ENCODE results near the gene PHKA1. TPM values are rescaled to one million over a fixed set of nuclear protein-coding genes. Genes with fewer than 3 reads are reported as not detected.

Gene PHKA1
- total RNA-seq, 1 experiment from 2014 or later, result 15.3 TPM

DNA sequence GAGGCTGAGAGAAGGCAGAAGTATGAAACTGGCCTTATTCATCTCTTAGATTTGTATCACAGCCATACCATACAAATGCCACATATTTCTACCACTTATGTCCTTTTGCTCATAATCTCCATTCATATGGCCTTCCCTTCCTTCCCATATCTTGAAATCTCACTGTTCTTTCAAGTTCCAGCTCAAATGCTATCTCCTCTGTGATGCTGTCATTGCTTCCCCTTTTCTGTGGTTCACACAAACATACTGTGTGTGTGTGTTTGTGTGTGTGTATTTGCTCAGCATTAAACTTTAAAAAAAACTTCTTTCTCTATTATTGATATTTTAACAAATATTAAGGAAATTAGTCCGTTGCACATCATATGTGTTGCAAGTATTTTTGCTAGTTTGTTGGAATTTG lies 26.7 kb downstream of the PHKA1 start:
- H3K4me3 ChIP-seq (replicated peaks in 1 of 2; ENCODE audit: low read depth in 1 of 2, low read length in 2 of 2), result no peak overlapping the region
- no peaks in the 10 kb centered on the region for H3K9me2 ChIP-seq (ENCODE audit: insufficient read depth)
- no TSS peak for BruUV-seq (replicated peaks)
- no peak for DNase-seq (ENCODE audit: low read depth, low spot score)
- no peak for ATAC-seq
- H4K20me1 ChIP-seq (ENCODE audit: insufficient read depth), result no peaks in the 10 kb centered on the region
- H3K9ac ChIP-seq (ENCODE audit: low read length), result no peak overlapping the region
- no peak overlapping the region for H2AFZ ChIP-seq (ENCODE audit: low read depth, low read length, poor library complexity, severe bottlenecking)
- RAD21 ChIA-PET (ENCODE audit: low non-redundant PET in 1 of 2, low total read pairs in 2 of 2, uncharacterized antibody in 2 of 2, unreplicated experiment in 2 of 2), result no interaction called here
- TF ChIP-seq, protein P1, sequence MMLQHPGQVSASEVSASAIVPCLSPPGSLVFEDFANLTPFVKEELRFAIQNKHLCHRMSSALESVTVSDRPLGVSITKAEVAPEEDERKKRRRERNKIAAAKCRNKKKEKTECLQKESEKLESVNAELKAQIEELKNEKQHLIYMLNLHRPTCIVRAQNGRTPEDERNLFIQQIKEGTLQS (IDR thresholded peaks at IDR 0.05), result no peak
- TF ChIP-seq FOSL1 (IDR thresholded peaks at IDR 0.05; ENCODE audit: low read depth), result no peak
- no peak for TF ChIP-seq YY1 (IDR thresholded peaks at IDR 0.05; ENCODE audit: extremely low read depth, insufficient replicate concordance, low read depth, low read length)
- no peak for TF ChIP-seq JUND (IDR thresholded peaks at IDR 0.05)
- TF ChIP-seq, protein P2, sequence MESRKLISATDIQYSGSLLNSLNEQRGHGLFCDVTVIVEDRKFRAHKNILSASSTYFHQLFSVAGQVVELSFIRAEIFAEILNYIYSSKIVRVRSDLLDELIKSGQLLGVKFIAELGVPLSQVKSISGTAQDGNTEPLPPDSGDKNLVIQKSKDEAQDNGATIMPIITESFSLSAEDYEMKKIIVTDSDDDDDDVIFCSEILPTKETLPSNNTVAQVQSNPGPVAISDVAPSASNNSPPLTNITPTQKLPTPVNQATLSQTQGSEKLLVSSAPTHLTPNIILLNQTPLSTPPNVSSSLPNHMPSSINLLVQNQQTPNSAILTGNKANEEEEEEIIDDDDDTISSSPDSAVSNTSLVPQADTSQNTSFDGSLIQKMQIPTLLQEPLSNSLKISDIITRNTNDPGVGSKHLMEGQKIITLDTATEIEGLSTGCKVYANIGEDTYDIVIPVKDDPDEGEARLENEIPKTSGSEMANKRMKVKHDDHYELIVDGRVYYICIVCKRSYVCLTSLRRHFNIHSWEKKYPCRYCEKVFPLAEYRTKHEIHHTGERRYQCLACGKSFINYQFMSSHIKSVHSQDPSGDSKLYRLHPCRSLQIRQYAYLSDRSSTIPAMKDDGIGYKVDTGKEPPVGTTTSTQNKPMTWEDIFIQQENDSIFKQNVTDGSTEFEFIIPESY (IDR thresholded peaks at IDR 0.05; ENCODE audit: extremely low read depth, insufficient replicate concordance, low read length), result no peak
- no peak for TF ChIP-seq ZNF274 (IDR thresholded peaks at IDR 0.05; ENCODE audit: low read depth, low read length)
- TF ChIP-seq, protein P3, sequence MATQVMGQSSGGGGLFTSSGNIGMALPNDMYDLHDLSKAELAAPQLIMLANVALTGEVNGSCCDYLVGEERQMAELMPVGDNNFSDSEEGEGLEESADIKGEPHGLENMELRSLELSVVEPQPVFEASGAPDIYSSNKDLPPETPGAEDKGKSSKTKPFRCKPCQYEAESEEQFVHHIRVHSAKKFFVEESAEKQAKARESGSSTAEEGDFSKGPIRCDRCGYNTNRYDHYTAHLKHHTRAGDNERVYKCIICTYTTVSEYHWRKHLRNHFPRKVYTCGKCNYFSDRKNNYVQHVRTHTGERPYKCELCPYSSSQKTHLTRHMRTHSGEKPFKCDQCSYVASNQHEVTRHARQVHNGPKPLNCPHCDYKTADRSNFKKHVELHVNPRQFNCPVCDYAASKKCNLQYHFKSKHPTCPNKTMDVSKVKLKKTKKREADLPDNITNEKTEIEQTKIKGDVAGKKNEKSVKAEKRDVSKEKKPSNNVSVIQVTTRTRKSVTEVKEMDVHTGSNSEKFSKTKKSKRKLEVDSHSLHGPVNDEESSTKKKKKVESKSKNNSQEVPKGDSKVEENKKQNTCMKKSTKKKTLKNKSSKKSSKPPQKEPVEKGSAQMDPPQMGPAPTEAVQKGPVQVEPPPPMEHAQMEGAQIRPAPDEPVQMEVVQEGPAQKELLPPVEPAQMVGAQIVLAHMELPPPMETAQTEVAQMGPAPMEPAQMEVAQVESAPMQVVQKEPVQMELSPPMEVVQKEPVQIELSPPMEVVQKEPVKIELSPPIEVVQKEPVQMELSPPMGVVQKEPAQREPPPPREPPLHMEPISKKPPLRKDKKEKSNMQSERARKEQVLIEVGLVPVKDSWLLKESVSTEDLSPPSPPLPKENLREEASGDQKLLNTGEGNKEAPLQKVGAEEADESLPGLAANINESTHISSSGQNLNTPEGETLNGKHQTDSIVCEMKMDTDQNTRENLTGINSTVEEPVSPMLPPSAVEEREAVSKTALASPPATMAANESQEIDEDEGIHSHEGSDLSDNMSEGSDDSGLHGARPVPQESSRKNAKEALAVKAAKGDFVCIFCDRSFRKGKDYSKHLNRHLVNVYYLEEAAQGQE (IDR thresholded peaks at IDR 0.05; ENCODE audit: low read depth), result no peak
- TF ChIP-seq SIN3A (IDR thresholded peaks at IDR 0.05; ENCODE audit: low read depth), result no peak
- TF ChIP-seq SRF (IDR thresholded peaks at IDR 0.05; ENCODE audit: low read depth), result no peak
- TF ChIP-seq, protein P4, sequence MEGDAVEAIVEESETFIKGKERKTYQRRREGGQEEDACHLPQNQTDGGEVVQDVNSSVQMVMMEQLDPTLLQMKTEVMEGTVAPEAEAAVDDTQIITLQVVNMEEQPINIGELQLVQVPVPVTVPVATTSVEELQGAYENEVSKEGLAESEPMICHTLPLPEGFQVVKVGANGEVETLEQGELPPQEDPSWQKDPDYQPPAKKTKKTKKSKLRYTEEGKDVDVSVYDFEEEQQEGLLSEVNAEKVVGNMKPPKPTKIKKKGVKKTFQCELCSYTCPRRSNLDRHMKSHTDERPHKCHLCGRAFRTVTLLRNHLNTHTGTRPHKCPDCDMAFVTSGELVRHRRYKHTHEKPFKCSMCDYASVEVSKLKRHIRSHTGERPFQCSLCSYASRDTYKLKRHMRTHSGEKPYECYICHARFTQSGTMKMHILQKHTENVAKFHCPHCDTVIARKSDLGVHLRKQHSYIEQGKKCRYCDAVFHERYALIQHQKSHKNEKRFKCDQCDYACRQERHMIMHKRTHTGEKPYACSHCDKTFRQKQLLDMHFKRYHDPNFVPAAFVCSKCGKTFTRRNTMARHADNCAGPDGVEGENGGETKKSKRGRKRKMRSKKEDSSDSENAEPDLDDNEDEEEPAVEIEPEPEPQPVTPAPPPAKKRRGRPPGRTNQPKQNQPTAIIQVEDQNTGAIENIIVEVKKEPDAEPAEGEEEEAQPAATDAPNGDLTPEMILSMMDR (IDR thresholded peaks at IDR 0.05 in 2 of 3, conservative IDR thresholded peaks at IDR 0.05 in 1 of 3; ENCODE audit: borderline replicate concordance in 1 of 3, insufficient read depth in 1 of 3, low read depth in 2 of 3, low read length in 2 of 3), result no peak
- TF ChIP-seq EZH2 (IDR thresholded peaks at IDR 0.05), result no peak
- TF ChIP-seq CEBPB (IDR thresholded peaks at IDR 0.05; ENCODE audit: low read depth), result no peak
- no peak for TF ChIP-seq EZH2phosphoT487 (IDR thresholded peaks at IDR 0.05; ENCODE audit: borderline replicate concordance)
- no peak for TF ChIP-seq ZFX (IDR thresholded peaks at IDR 0.05)
- TF ChIP-seq RAD21 (IDR thresholded peaks at IDR 0.05; ENCODE audit: low read depth), result no peak
- TF ChIP-seq, protein P5, sequence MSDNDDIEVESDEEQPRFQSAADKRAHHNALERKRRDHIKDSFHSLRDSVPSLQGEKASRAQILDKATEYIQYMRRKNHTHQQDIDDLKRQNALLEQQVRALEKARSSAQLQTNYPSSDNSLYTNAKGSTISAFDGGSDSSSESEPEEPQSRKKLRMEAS (IDR thresholded peaks at IDR 0.05), result no peak
- TF ChIP-seq CBX3 (IDR thresholded peaks at IDR 0.05; ENCODE audit: low read depth), result no peak
- no peak for TF ChIP-seq SP1 (IDR thresholded peaks at IDR 0.05; ENCODE audit: low read depth)
- TF ChIP-seq TCF7L2 (IDR thresholded peaks at IDR 0.05; ENCODE audit: borderline replicate concordance, extremely low read depth, insufficient read depth, insufficient read length), result no peak
- TF ChIP-seq POLR2AphosphoS5 (IDR thresholded peaks at IDR 0.05; ENCODE audit: low read depth, low read length), result no peak
- CTCF ChIA-PET, result no interaction called here
- no peaks in the 10 kb centered on the region for H3K36me3 ChIP-seq (ENCODE audit: control insufficient read depth in 1 of 2, insufficient read depth in 2 of 2, low read length in 2 of 2)
- POLR2A ChIA-PET, result no interaction called here
- intact Hi-C loops (cut with micrococcal nuclease), result loop anchor here (2.0 kb wide), 1 partner anchor 67 kb away; no protein-coding TSS in a partner anchor
- no peak overlapping the region for H3K27ac ChIP-seq (ENCODE audit: low read depth, low read length)
- peaks cover 10 to 34% of the 10 kb centered on the region in 2 experiments for H3K4me1 ChIP-seq (ENCODE audit: control insufficient read depth in 1 of 2, insufficient read depth in 2 of 2, low read length in 2 of 2)
- H3K9me3 ChIP-seq (ENCODE audit: control insufficient read depth in 1 of 2, insufficient read depth in 1 of 2, low read depth in 1 of 2, low read length in 2 of 2), result no peaks in the 10 kb centered on the region
- no peak overlapping the region for H3K4me2 ChIP-seq (ENCODE audit: low read length)
- H3K27me3 ChIP-seq (ENCODE audit: insufficient read depth, low read length), result no peaks in the 10 kb centered on the region
- H3K79me2 ChIP-seq (ENCODE audit: insufficient read depth, low read length), result no peaks in the 10 kb centered on the region
